HCT116 (cell line): Measurements from ENCODE around the gene CDK16. TPM values are rescaled to one million over a fixed set of nuclear protein-coding genes. Genes with fewer than 3 reads are reported as not detected.

Experiments used
- ATAC-seq: fragments of 200-7000 bp; cut with Tn5 transposase; 2 replicates; pipeline ENCODE4 v1.9.1; 2020; ENCODE audit warnings: mild to moderate bottlenecking, moderate library complexity
- BruUV-seq: library from RNA; stranded (reverse); fragments of 400-500 nt; replicated peaks from 2 replicates; lab custom pipeline; 2021; lab: Mats Ljungman, UMichigan
- CTCF ChIA-PET: fragments of 300-600 bp; sonication (Branson Sonifier 250); formaldehyde crosslinking; loops from one replicate; lab custom pipeline; 2021; ENCODE audit warnings: antibody characterized with exemption; lab: Charles Lee
- POLR2A ChIA-PET: fragments of 300-600, 350-600 bp; sonication (Branson Sonifier 250); formaldehyde crosslinking; loops from one replicate; lab custom pipeline; 2021; ENCODE audit warnings: antibody characterized with exemption; lab: Charles Lee
- RAD21 ChIA-PET, 2 experiments: fragments of 300-600 bp; sonication (Branson Sonifier 250); formaldehyde crosslinking; loops; one replicate each; lab custom pipeline; 2023; ENCODE audit warnings: low total read pairs in 2 of 2; ENCODE audit not compliant: uncharacterized antibody in 2 of 2, unreplicated experiment in 2 of 2, low non-redundant PET in 1 of 2; lab: Charles Lee
- DNase-seq: peaks from one replicate; pipeline ENCODE4 v3.0.0-alpha.2; 2010; ENCODE audit warnings: low read depth, low spot score
- H2AFZ ChIP-seq: fragments of 200-600 bp; shearing (Covaris generic), sonication (generic); 2 replicates; pipeline ENCODE4 v1.6.1; 2017; ENCODE audit warnings: low read depth, mixed run types, mixed read lengths, antibody characterized with exemption, low read length; ENCODE audit not compliant: poor library complexity, severe bottlenecking
- H3K27ac ChIP-seq: 2 replicates; pipeline ENCODE4 v1.5.1; 2012; ENCODE audit warnings: low read depth, low read length
- H3K27me3 ChIP-seq: fragments of 200-600 bp; sonication (generic); 2 replicates; pipeline ENCODE4 v1.6.1; 2016; ENCODE audit warnings: mixed run types, low read length, mixed read lengths; ENCODE audit not compliant: insufficient read depth
- H3K36me3 ChIP-seq, 2 experiments: fragments of 200-500 bp in 1 of 2; fragments of 200-600 bp in 1 of 2; sonication (Bioruptor generic) in 1 of 2; sonication (generic) in 1 of 2; 2 replicates each; pipeline versions ENCODE4 v1.5.1 to v1.6.1; 2014 to 2016; ENCODE audit warnings: low read length in 2 of 2, inconsistent platforms in 1 of 2, mixed read lengths in 1 of 2, mixed run types in 1 of 2; ENCODE audit not compliant: insufficient read depth in 2 of 2, control insufficient read depth in 1 of 2
- H3K4me1 ChIP-seq, 2 experiments: fragments of 200-600 bp in 1 of 2; sonication (generic) in 1 of 2; 2 replicates each; pipeline versions ENCODE4 v1.5.1 to v1.6.1; 2012 to 2017; ENCODE audit warnings: low read length in 2 of 2, inconsistent platforms in 1 of 2, mild to moderate bottlenecking in 1 of 2, mixed read lengths in 1 of 2, mixed run types in 1 of 2, moderate library complexity in 1 of 2; ENCODE audit not compliant: insufficient read depth in 2 of 2, control insufficient read depth in 1 of 2
- H3K4me2 ChIP-seq: fragments of 200-600 bp; sonication (generic); 2 replicates; pipeline ENCODE4 v1.6.1; 2017; ENCODE audit warnings: mixed run types, low read length, mixed read lengths
- H3K4me3 ChIP-seq, 2 experiments: fragments of 200-600 bp in 1 of 2; sonication (generic) in 1 of 2; replicated peaks in 1 of 2; 2 replicates each; pipeline ENCODE4 v1.5.1; 2011 to 2016; ENCODE audit warnings: low read length in 2 of 2, control low read depth in 1 of 2, low read depth in 1 of 2, mild to moderate bottlenecking in 1 of 2, mixed read lengths in 1 of 2, mixed run types in 1 of 2
- H3K79me2 ChIP-seq: fragments of 200-600 bp; sonication (generic); 2 replicates; pipeline ENCODE4 v1.6.1; 2017; ENCODE audit warnings: mild to moderate bottlenecking, mixed run types, low read length, moderate library complexity, mixed read lengths; ENCODE audit not compliant: insufficient read depth
- H3K9ac ChIP-seq: fragments of 200-600 bp; sonication (generic); 2 replicates; pipeline ENCODE4 v1.6.1; 2016; ENCODE audit warnings: low read length, mixed read lengths
- H3K9me2 ChIP-seq: fragments of 200-600 bp; sonication (generic), shearing (Covaris generic); 2 replicates; pipeline ENCODE4 v1.6.1; 2017; ENCODE audit warnings: mixed run types, mild to moderate bottlenecking, moderate library complexity; ENCODE audit not compliant: insufficient read depth
- H3K9me3 ChIP-seq, 2 experiments: fragments of 200-500 bp in 1 of 2; fragments of 200-600 bp in 1 of 2; sonication (Bioruptor generic) in 1 of 2; sonication (generic) in 1 of 2; 2 replicates each; pipeline ENCODE4 v1.6.1; 2014 to 2017; ENCODE audit warnings: low read length in 2 of 2, mixed read lengths in 2 of 2, inconsistent platforms in 1 of 2, low read depth in 1 of 2, mild to moderate bottlenecking in 1 of 2, mixed run types in 1 of 2, moderate library complexity in 1 of 2; ENCODE audit not compliant: control insufficient read depth in 1 of 2, insufficient read depth in 1 of 2
- H4K20me1 ChIP-seq: fragments of 200-600 bp; sonication (generic), shearing (Covaris generic); 2 replicates; pipeline ENCODE4 v1.6.1; 2017; ENCODE audit warnings: mixed run types, mild to moderate bottlenecking, moderate library complexity; ENCODE audit not compliant: insufficient read depth
- ATF3 ChIP-seq: IDR thresholded peaks from 2 replicates; pipeline ENCODE4 v1.6.1; 2012
- CTCF ChIP-seq, 3 experiments: fragments of 200-600 bp in 1 of 3; sonication (generic) in 1 of 3; IDR thresholded peaks in 2 of 3; conservative IDR thresholded peaks in 1 of 3; 2 replicates each; pipeline ENCODE4 v1.5.1; 2012 to 2017; ENCODE audit warnings: low read depth in 2 of 3, low read length in 2 of 3, antibody characterized with exemption in 1 of 3, borderline replicate concordance in 1 of 3, control low read depth in 1 of 3, mild to moderate bottlenecking in 1 of 3, mixed read lengths in 1 of 3, mixed run types in 1 of 3, moderate library complexity in 1 of 3; ENCODE audit not compliant: insufficient read depth in 1 of 3
- JUND ChIP-seq: IDR thresholded peaks from 2 replicates; pipeline ENCODE4 v1.6.1; 2012
- POLR2A ChIP-seq: IDR thresholded peaks from 2 replicates; pipeline ENCODE4 v1.7.0; 2011; ENCODE audit warnings: borderline replicate concordance; ENCODE audit not compliant: insufficient read depth, insufficient read length; ENCODE audit errors: extremely low read depth
- POLR2AphosphoS5 ChIP-seq: IDR thresholded peaks from 2 replicates; pipeline ENCODE4 v1.6.1; 2011; ENCODE audit warnings: mild to moderate bottlenecking, low read depth, low read length, moderate library complexity
- SIN3A ChIP-seq: IDR thresholded peaks from 2 replicates; pipeline ENCODE4 v1.6.1; 2012; ENCODE audit warnings: low read depth
- TCF7L2 ChIP-seq: IDR thresholded peaks from 2 replicates; pipeline ENCODE4 v1.7.0; 2011; ENCODE audit warnings: borderline replicate concordance, inconsistent platforms; ENCODE audit not compliant: insufficient read depth, insufficient read length; ENCODE audit errors: extremely low read depth
- YY1 ChIP-seq: IDR thresholded peaks from 2 replicates; pipeline ENCODE4 v1.6.1; 2011; ENCODE audit warnings: low read length, low read depth, moderate library complexity, mild to moderate bottlenecking; ENCODE audit not compliant: insufficient replicate concordance; ENCODE audit errors: extremely low read depth
- ZFX ChIP-seq: fragments of 450-650 bp; IDR thresholded peaks from 2 replicates; pipeline ENCODE4 v1.6.1; 2017
- intact Hi-C: fragments of 100-400 bp; cut with micrococcal nuclease; formaldehyde crosslinking; loops from 2 replicates; pipeline ENCODE4 v1.10.0; 2022
- total RNA-seq: library from RNA; stranded (reverse); gene quantifications from one replicate; pipeline ENCODE4 v1.2.1, GENCODE V29; 2021; ENCODE audit not compliant: unreplicated experiment
- TF ChIP-seq, protein P1 (sequence below): IDR thresholded peaks from 2 replicates; pipeline ENCODE4 v1.6.1; 2012; ENCODE audit warnings: low read depth
- TF ChIP-seq, protein P2 (sequence below): IDR thresholded peaks from 2 replicates; pipeline ENCODE4 v1.6.1; 2011; ENCODE audit warnings: mild to moderate bottlenecking, low read length, moderate library complexity; ENCODE audit not compliant: insufficient replicate concordance; ENCODE audit errors: extremely low read depth

Gene CDK16
- total RNA-seq, 1 experiment from 2014 or later, result 131 TPM

DNA sequence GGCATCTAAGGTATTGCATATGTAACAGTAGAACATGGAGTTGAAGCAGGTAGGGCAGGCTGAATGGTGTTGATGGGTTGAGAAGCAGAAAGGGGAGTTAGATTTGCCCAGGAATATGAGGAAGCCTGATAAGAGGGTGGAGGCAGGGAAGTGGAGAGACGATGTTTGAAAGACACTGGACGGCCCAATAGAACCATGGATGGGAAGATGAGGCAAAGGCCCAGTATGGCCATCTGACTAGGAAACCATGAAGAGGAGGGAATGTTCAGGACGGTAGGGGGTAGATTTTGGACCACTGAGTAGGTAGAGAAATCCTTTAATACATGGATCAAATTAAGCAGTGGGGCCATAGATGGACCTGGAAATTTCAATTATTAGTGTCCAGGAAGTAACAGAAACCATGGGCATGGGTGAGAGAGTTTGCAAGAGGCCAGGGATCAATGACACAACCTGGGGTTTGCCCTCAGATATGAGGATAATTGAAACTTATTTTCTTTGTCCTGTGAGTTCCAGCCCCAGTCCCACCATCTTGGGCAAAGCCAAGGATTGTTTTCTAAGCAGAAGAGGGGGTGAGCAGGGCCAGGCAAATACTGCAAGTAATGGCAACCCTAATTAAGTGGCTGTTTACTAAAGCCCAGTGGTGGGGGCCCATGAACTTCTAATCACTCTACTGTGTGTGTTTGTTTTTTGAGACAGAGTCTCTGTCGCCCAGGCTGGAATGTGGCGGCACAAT lies 11.8 kb downstream of the CDK16 start:
- no peak for DNase-seq
- POLR2A ChIA-PET, result interaction anchor here (0.7 kb wide), 1 partner anchor 272 kb away, joined by 3 read pairs; no protein-coding TSS in a partner anchor
- Histone ChIP-seq H4K20me1 (no peaks in the 10 kb centered on the region), H3K9ac (no peak overlapping the region)
- no peak for TF ChIP-seq YY1
- no peak; the same call in 1 of the 2 replicates for TF ChIP-seq POLR2AphosphoS5
- TF ChIP-seq, protein P1, sequence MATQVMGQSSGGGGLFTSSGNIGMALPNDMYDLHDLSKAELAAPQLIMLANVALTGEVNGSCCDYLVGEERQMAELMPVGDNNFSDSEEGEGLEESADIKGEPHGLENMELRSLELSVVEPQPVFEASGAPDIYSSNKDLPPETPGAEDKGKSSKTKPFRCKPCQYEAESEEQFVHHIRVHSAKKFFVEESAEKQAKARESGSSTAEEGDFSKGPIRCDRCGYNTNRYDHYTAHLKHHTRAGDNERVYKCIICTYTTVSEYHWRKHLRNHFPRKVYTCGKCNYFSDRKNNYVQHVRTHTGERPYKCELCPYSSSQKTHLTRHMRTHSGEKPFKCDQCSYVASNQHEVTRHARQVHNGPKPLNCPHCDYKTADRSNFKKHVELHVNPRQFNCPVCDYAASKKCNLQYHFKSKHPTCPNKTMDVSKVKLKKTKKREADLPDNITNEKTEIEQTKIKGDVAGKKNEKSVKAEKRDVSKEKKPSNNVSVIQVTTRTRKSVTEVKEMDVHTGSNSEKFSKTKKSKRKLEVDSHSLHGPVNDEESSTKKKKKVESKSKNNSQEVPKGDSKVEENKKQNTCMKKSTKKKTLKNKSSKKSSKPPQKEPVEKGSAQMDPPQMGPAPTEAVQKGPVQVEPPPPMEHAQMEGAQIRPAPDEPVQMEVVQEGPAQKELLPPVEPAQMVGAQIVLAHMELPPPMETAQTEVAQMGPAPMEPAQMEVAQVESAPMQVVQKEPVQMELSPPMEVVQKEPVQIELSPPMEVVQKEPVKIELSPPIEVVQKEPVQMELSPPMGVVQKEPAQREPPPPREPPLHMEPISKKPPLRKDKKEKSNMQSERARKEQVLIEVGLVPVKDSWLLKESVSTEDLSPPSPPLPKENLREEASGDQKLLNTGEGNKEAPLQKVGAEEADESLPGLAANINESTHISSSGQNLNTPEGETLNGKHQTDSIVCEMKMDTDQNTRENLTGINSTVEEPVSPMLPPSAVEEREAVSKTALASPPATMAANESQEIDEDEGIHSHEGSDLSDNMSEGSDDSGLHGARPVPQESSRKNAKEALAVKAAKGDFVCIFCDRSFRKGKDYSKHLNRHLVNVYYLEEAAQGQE, result no peak
- TF ChIP-seq, protein P2, sequence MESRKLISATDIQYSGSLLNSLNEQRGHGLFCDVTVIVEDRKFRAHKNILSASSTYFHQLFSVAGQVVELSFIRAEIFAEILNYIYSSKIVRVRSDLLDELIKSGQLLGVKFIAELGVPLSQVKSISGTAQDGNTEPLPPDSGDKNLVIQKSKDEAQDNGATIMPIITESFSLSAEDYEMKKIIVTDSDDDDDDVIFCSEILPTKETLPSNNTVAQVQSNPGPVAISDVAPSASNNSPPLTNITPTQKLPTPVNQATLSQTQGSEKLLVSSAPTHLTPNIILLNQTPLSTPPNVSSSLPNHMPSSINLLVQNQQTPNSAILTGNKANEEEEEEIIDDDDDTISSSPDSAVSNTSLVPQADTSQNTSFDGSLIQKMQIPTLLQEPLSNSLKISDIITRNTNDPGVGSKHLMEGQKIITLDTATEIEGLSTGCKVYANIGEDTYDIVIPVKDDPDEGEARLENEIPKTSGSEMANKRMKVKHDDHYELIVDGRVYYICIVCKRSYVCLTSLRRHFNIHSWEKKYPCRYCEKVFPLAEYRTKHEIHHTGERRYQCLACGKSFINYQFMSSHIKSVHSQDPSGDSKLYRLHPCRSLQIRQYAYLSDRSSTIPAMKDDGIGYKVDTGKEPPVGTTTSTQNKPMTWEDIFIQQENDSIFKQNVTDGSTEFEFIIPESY, result no peak
- no peak for TF ChIP-seq SIN3A
- no peak for TF ChIP-seq TCF7L2
- no peak for TF ChIP-seq CTCF (IDR thresholded peaks at IDR 0.05 in 2 of 3, conservative IDR thresholded peaks at IDR 0.05 in 1 of 3; ENCODE audit: borderline replicate concordance in 1 of 3, insufficient read depth in 1 of 3, low read depth in 2 of 3, low read length in 2 of 3)
- no peak for TF ChIP-seq ZFX
- no peak for TF ChIP-seq POLR2A
- TF ChIP-seq JUND, result no peak
- no peak for TF ChIP-seq ATF3
- TF ChIP-seq, all 23 proteins: peak for 0
- BruUV-seq, result no TSS peak
- no peaks in the 10 kb centered on the region for H3K27me3 ChIP-seq
- H3K9me2 ChIP-seq, result no peaks in the 10 kb centered on the region
- H3K4me2 ChIP-seq, result no peak overlapping the region
- peaks cover 16% of the 10 kb centered on the region for H3K79me2 ChIP-seq
- no peak overlapping the region for H3K27ac ChIP-seq
- no peak overlapping the region for H2AFZ ChIP-seq
- intact Hi-C loops, result loop anchor here (10.0 kb wide), 1 partner anchor 64 kb away; no protein-coding TSS in a partner anchor
- H3K36me3 ChIP-seq, result peaks cover 8 to 18% of the 10 kb centered on the region in 2 experiments
- ChIA-PET CTCF (no interaction called here), RAD21 (no interaction called here)
- no peaks in the 10 kb centered on the region for H3K9me3 ChIP-seq
- no peak overlapping the region for H3K4me3 ChIP-seq
- peaks cover 3 to 19% of the 10 kb centered on the region in 2 experiments; a peak in 3 of 4 replicates for H3K4me1 ChIP-seq
- no peak for ATAC-seq
